Activated CD8-positive, alpha-beta T cell treated with anti-CD3 and anti-CD28 coated beads for 36 hours (primary cell): ENCODE results near the gene ATG2A. TPM values are rescaled to one million over a fixed set of nuclear protein-coding genes. Genes with fewer than 3 reads are reported as not detected.

ENCODE experiments used
- ATAC-seq: fragments of 200-7000 bp; cut with Tn5 transposase; one replicate; pipeline ENCODE4 v1.10.0; 2021; ENCODE audit warnings: mild to moderate bottlenecking, moderate library complexity
- CTCF ChIA-PET: fragments of 350-600 bp; sonication (Branson Sonifier 250); formaldehyde crosslinking; loops from one replicate; lab custom pipeline; 2021; ENCODE audit warnings: antibody characterized with exemption; lab: Charles Lee
- POLR2A ChIA-PET: fragments of 350-600 bp; sonication (Branson Sonifier 250); formaldehyde crosslinking; loops from one replicate; lab custom pipeline; 2021; ENCODE audit warnings: antibody characterized with exemption; lab: Charles Lee
- DNase-seq: peaks from one replicate; pipeline ENCODE4 v3.0.0-alpha.2; 2020
- H3K27ac Mint-ChIP-seq: one replicate; pipeline ENCODE4 v1.8.0; 2021; ENCODE audit warnings: mild to moderate bottlenecking, mixed read lengths
- H3K27me3 Mint-ChIP-seq: one replicate; pipeline ENCODE4 v1.8.0; 2021; ENCODE audit warnings: mixed read lengths
- H3K36me3 Mint-ChIP-seq: one replicate; pipeline ENCODE4 v1.8.0; 2021; ENCODE audit warnings: low read depth, mixed read lengths
- H3K4me1 Mint-ChIP-seq: one replicate; pipeline ENCODE4 v1.8.0; 2021; ENCODE audit warnings: low read depth, mixed read lengths
- H3K4me3 Mint-ChIP-seq: one replicate; pipeline ENCODE4 v1.8.0; 2021; ENCODE audit warnings: mild to moderate bottlenecking, moderate library complexity, mixed read lengths
- H3K9me3 Mint-ChIP-seq: one replicate; pipeline ENCODE4 v1.8.0; 2021; ENCODE audit warnings: mixed read lengths
- intact Hi-C: fragments of 100-400 bp; cut with micrococcal nuclease; formaldehyde crosslinking; loops from one replicate; pipeline ENCODE4 v1.10.0; 2022
- total RNA-seq, 2 experiments: library from RNA; stranded (reverse); gene quantifications; one replicate each; pipeline ENCODE4 v1.2.3, GENCODE V29; 2021
- TF ChIP-seq, protein P1 (sequence below): fragments of 200-600 bp; IDR thresholded peaks from one replicate; pipeline ENCODE4 v1.8.0; 2022; ENCODE audit warnings: antibody characterized with exemption, mild to moderate bottlenecking

Gene ATG2A
- total RNA-seq, 2 experiments from 2014 or later: 17.1 to 17.5 TPM

- Mint-ChIP-seq H3K27me3 (no peaks in the 10 kb centered on the region), H3K36me3 (peaks cover under 1% of the 10 kb centered on the region), H3K4me3 (no peak overlapping the region), H3K9me3 (no peaks in the 10 kb centered on the region), H3K4me1 (peaks cover 24% of the 10 kb centered on the region), H3K27ac (no peak overlapping the region)
- intact Hi-C loops: no loop called here
- CTCF ChIA-PET: no interaction called here
- DNase-seq (no peak), ATAC-seq (no peak)
- POLR2A ChIA-PET: no interaction called here
- TF ChIP-seq, protein P1, sequence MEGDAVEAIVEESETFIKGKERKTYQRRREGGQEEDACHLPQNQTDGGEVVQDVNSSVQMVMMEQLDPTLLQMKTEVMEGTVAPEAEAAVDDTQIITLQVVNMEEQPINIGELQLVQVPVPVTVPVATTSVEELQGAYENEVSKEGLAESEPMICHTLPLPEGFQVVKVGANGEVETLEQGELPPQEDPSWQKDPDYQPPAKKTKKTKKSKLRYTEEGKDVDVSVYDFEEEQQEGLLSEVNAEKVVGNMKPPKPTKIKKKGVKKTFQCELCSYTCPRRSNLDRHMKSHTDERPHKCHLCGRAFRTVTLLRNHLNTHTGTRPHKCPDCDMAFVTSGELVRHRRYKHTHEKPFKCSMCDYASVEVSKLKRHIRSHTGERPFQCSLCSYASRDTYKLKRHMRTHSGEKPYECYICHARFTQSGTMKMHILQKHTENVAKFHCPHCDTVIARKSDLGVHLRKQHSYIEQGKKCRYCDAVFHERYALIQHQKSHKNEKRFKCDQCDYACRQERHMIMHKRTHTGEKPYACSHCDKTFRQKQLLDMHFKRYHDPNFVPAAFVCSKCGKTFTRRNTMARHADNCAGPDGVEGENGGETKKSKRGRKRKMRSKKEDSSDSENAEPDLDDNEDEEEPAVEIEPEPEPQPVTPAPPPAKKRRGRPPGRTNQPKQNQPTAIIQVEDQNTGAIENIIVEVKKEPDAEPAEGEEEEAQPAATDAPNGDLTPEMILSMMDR: no peak
Observed at GRCh38 chr11:64921384-64921783, 4.4 kb upstream of the ATG2A start.

DNA sequence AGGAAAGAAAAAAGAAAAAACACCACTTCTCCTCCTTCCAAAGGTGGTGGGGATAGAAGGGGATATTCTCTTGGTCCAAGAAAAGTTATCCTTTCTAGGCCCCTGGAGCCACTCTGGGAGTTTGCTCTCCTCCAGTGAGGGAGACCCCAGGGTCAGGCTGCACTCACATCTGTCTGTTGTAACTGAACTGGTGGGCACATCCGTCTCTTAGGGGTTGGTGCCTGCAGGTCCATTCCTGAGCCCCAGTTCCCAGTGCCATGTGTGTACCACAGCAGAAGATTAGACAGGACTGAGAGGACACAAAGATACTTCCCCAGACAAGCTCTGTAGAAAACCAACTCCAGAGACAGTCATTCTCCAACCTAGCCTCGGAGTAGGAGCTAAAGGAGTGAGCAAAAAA, 3.1 kb upstream of the ATG2A start:
- DNase-seq: no peak
- Mint-ChIP-seq H3K4me3 (no peak overlapping the region), H3K9me3 (no peaks in the 10 kb centered on the region), H3K4me1 (peaks cover 32% of the 10 kb centered on the region), H3K27me3 (no peaks in the 10 kb centered on the region), H3K36me3 (peaks cover 1% of the 10 kb centered on the region), H3K27ac (no peak overlapping the region)
- TF ChIP-seq, protein P1: no peak
- ChIA-PET CTCF (no interaction called here), POLR2A (interaction anchor here (0.6 kb wide), 1 partner anchor 41 kb away, joined by 5 read pairs; the partner anchor contains the start of gene EHD1)
- intact Hi-C loops: no loop called here
- no peak for ATAC-seq

DNA sequence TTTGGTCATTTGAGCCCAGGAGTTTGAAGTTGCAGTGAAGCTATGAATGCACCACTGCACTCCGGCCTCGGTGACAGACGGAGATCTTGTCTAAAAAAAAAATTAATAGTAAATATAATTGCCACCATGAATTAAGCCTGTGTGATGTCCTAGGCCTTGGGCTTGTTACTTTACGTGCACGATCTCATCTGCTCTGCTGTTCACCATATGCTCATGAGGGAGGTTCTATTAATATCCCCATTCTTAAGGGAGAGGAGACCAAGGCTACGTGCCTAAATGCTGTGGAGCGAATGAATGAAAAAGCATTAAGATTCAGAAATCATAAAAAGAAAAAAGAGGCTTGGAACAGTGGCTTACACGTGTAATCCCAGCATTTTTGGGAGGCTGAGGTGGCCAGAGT, 2.6 kb upstream of the ATG2A start:
- Mint-ChIP-seq H3K9me3 (no peaks in the 10 kb centered on the region), H3K27ac (no peak overlapping the region), H3K4me3 (no peak overlapping the region), H3K27me3 (no peaks in the 10 kb centered on the region), H3K4me1 (peaks cover 29% of the 10 kb centered on the region), H3K36me3 (peaks cover 1% of the 10 kb centered on the region)
- CTCF ChIA-PET: no interaction called here
- intact Hi-C loops: no loop called here
- POLR2A ChIA-PET: interaction anchor here (0.6 kb wide), 1 partner anchor 41 kb away, joined by 5 read pairs; the partner anchor contains the start of gene EHD1
- TF ChIP-seq, protein P1: no peak
- DNase-seq: no peak
- no peak for ATAC-seq

GRCh38 chr11:64918017-64918416, 1.0 kb upstream of the ATG2A start:
- Mint-ChIP-seq H3K36me3 (peaks cover 1% of the 10 kb centered on the region), H3K4me3 (peak overlapping the region; percentile 93), H3K9me3 (no peaks in the 10 kb centered on the region), H3K4me1 (peaks cover 23% of the 10 kb centered on the region), H3K27me3 (no peaks in the 10 kb centered on the region), H3K27ac (peak overlapping the region; percentile 84)
- ATAC-seq (no peak), DNase-seq (peak; percentile 33)
- ChIA-PET POLR2A (interaction anchor here (1.1 to 1.4 kb wide), 3 partner anchors 11 to 97 kb away, joined by 3 to 4 read pairs (median 4); partner anchors contain the start of gene ARL2), CTCF (interaction anchor here (0.5 to 1.8 kb wide), 6 partner anchors 30 to 218 kb away, joined by 3 to 7 read pairs (median 4); partner anchors contain the start of gene ARL2)
- intact Hi-C loops: no loop called here
- TF ChIP-seq, protein P1: peak; percentile 20

DNA sequence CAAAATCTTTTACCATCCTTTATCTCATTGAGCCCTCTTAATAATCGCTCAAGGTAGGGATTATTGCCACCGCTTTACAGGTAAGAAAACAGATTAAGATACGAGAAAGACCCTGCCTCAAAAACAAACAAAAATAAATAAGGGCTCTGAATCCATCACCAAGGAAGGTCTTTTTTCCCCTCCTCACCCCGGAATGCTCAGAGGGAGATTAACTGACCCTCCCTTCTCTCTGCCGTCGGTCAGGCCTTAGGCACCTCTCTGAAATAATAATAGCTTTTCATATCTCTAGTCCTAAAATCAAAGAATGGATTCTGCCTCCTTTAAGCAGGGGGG, 620 bp upstream of the ATG2A start:
- ChIA-PET POLR2A (interaction anchor here (1.1 to 1.4 kb wide), 3 partner anchors 11 to 97 kb away, joined by 3 to 4 read pairs (median 4); partner anchors contain the start of gene ARL2), CTCF (interaction anchor here (0.6 to 1.8 kb wide), 5 partner anchors 29 to 218 kb away, joined by 3 to 7 read pairs (median 4); partner anchors contain the start of gene ARL2)
- TF ChIP-seq, protein P1: no peak
- H3K9me3 Mint-ChIP-seq: no peaks in the 10 kb centered on the region
- intact Hi-C loops: no loop called here
- no peaks in the 10 kb centered on the region for H3K27me3 Mint-ChIP-seq
- peaks cover 23% of the 10 kb centered on the region for H3K4me1 Mint-ChIP-seq
- ATAC-seq (no peak), DNase-seq (no peak)
- peak overlapping the region; percentile 84 for H3K27ac Mint-ChIP-seq
- peaks cover 1% of the 10 kb centered on the region for H3K36me3 Mint-ChIP-seq
- H3K4me3 Mint-ChIP-seq: peak overlapping the region; percentile 93
